Endodermal cell (in vitro differentiated cells): ENCODE results near the gene CAPN5. TPM values are rescaled to one million over a fixed set of nuclear protein-coding genes. Genes with fewer than 3 reads are reported as not detected.

Source experiments
- DNase-seq: peaks from one replicate; pipeline ENCODE4 v3.0.0-alpha.2; 2017
- H3K27ac ChIP-seq: 2 replicates; pipeline ENCODE4 v1.5.1; 2013; ENCODE audit warnings: mild to moderate bottlenecking, low read depth, low read length, moderate library complexity
- H3K27me3 ChIP-seq: 2 replicates; pipeline ENCODE4 v1.6.1; 2013; ENCODE audit warnings: mild to moderate bottlenecking, low read length, moderate library complexity; ENCODE audit not compliant: insufficient read depth, control insufficient read depth, poor library complexity, severe bottlenecking
- H3K36me3 ChIP-seq: 2 replicates; pipeline ENCODE4 v1.7.0; 2013; ENCODE audit warnings: mild to moderate bottlenecking, low read length, moderate library complexity; ENCODE audit not compliant: control insufficient read depth, insufficient read depth
- H3K4me1 ChIP-seq: one replicate; pipeline ENCODE4 v1.7.0; 2013; ENCODE audit warnings: low read length; ENCODE audit not compliant: control insufficient read depth, insufficient read depth
- H3K4me3 ChIP-seq: 2 replicates; pipeline ENCODE4 v1.5.1; 2013; ENCODE audit warnings: mild to moderate bottlenecking, low read length, moderate library complexity
- H3K9ac ChIP-seq: 2 replicates; pipeline ENCODE4 v1.6.1; 2013; ENCODE audit warnings: mild to moderate bottlenecking, low read length, moderate library complexity; ENCODE audit not compliant: poor library complexity, severe bottlenecking; ENCODE audit errors: extremely low read depth
- H3K9me3 ChIP-seq: 2 replicates; pipeline ENCODE4 v1.6.1; 2013; ENCODE audit warnings: mild to moderate bottlenecking, low read length, moderate library complexity; ENCODE audit not compliant: control insufficient read depth
- H3K27ac Mint-ChIP-seq: 2 replicates; pipeline ENCODE4 v1.8.0; 2020; ENCODE audit warnings: mixed read lengths
- H3K27me3 Mint-ChIP-seq: 2 replicates; pipeline ENCODE4 v1.8.0; 2021; ENCODE audit warnings: mild to moderate bottlenecking, mixed read lengths; ENCODE audit not compliant: insufficient read depth
- H3K36me3 Mint-ChIP-seq: 2 replicates; pipeline ENCODE4 v1.8.0; 2020; ENCODE audit warnings: low read depth, mixed read lengths
- H3K4me1 Mint-ChIP-seq: 2 replicates; pipeline ENCODE4 v1.8.0; 2020; ENCODE audit warnings: mixed read lengths
- H3K4me3 Mint-ChIP-seq: 2 replicates; pipeline ENCODE4 v1.8.0; 2020; ENCODE audit warnings: mild to moderate bottlenecking, moderate library complexity, mixed read lengths
- H3K9me3 Mint-ChIP-seq: 2 replicates; pipeline ENCODE4 v1.8.0; 2020; ENCODE audit warnings: mild to moderate bottlenecking, mixed read lengths
- CTCF ChIP-seq: fragments of 200-600 bp; sonication (generic); conservative IDR thresholded peaks from 2 replicates; pipeline ENCODE4 v1.5.0; 2021; ENCODE audit warnings: antibody characterized with exemption, mild to moderate bottlenecking
- WGBS, 2 experiments: methylation state at CpG; one replicate each; pipeline versions ENCODE4 v1.1.5 to v1.1.7; 2013; ENCODE audit warnings: missing lambda C conversion rate in 2 of 2, mixed read lengths in 1 of 2; ENCODE audit not compliant: insufficient coverage in 1 of 2, insufficient read length in 1 of 2; 5-methylcytosine and 5-hydroxymethylcytosine counted together
- total RNA-seq, 2 donors: library from RNA; stranded (reverse); fragmentation: NEBNext Ultra II Directional in 1 of 2; extraction: Animal tissue kit (Norgen Biotek cat#: 25700) in 1 of 2; gene quantifications; 2 replicates in 1 of 2; 3 replicates in 1 of 2; pipeline ENCODE4 v1.2.1, GENCODE V29; 2021

Gene CAPN5
- total RNA-seq, 2 donors from 2014 or later = 17.5 to 21.5 TPM

DNA sequence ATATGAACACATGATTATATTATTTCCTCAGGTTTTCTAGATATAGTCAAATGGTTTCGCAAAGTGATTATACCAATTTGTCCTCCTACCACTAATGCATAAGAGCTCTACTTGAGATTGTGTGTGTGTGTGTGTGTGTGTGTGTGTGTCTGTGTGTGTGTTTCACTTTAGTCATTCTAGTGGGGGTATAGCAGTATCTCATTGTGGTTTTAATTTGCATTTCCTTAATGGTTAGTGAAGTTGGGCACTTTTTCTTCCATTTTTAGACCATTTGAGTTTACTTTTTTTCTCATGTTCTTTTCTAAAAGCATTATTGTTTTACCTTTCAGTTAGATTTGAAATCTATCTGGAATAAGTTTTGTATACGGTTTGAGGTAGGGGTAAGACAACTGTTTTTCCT lies 12.9 kb downstream of the CAPN5 start:
- TF ChIP-seq CTCF = no peak
- Mint-ChIP-seq H3K9me3 (peaks cover 6% of the 10 kb centered on the region), H3K27me3 (no peaks in the 10 kb centered on the region), H3K4me3 (no peak overlapping the region), H3K36me3 (peaks cover 4% of the 10 kb centered on the region), H3K4me1 (no peaks in the 10 kb centered on the region), H3K27ac (no peak overlapping the region)
- H3K36me3 ChIP-seq = no peaks in the 10 kb centered on the region
- H3K9ac ChIP-seq = no peak overlapping the region
- no peak for DNase-seq
- no peak overlapping the region for H3K27ac ChIP-seq
- H3K9me3 ChIP-seq = peaks cover 10% of the 10 kb centered on the region
- no peak overlapping the region for H3K4me3 ChIP-seq
- H3K27me3 ChIP-seq = no peaks in the 10 kb centered on the region
- H3K4me1 ChIP-seq = no peaks in the 10 kb centered on the region
- WGBS, 2 experiments = 94% methylated on average over 1 of the region's 2 CpGs; no CpG with 5 or more reads in 1 of the 2 experiments

DNA sequence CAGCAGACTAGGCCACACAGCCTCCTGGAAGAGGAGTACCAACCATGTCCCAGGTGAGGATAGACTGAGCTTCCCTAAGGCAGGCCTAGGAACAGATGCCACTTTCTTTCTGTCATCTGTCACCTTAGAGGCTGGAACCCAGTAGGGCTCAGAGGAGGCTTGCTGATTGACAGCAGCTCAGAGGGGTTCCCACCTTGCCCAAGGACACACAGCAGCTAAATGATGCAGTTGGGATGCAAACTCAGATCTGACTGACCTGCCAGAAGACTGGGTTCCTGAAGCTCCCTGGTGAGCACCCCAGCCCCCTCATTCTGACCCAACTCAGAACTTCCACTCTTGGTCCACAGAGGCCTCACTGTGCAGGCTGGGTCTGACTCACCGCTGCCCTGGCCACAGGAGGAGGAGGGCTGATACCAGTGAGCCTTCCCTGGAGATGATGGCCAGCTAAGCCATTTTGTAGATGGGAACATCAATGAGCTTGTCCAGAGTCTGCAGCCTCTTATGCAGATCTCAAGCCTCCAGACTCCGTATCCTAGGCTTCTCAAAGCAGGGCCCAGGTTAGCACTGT lies 14.0 kb downstream of the CAPN5 start:
- peak; percentile 35 for DNase-seq
- no peak for TF ChIP-seq CTCF
- Mint-ChIP-seq H3K4me3 (no peak overlapping the region), H3K9me3 (peaks cover 6% of the 10 kb centered on the region), H3K36me3 (peaks cover 4% of the 10 kb centered on the region), H3K4me1 (no peaks in the 10 kb centered on the region), H3K27ac (no peak overlapping the region), H3K27me3 (no peaks in the 10 kb centered on the region)
- Histone ChIP-seq H3K4me1 (no peaks in the 10 kb centered on the region), H3K36me3 (no peaks in the 10 kb centered on the region), H3K4me3 (no peak overlapping the region), H3K9ac (no peak overlapping the region), H3K9me3 (peaks cover 10% of the 10 kb centered on the region), H3K27me3 (no peaks in the 10 kb centered on the region), H3K27ac (no peak overlapping the region)
- WGBS, 2 experiments = 95 to 100% methylated on average over 1 to 2 of the region's 2 CpGs

GRCh38 chr11:77081381-77081851 lies 14.6 kb downstream of the CAPN5 start:
- Histone ChIP-seq H3K9ac (no peak overlapping the region), H3K27me3 (no peaks in the 10 kb centered on the region), H3K27ac (no peak overlapping the region), H3K9me3 (peaks cover 10% of the 10 kb centered on the region), H3K36me3 (no peaks in the 10 kb centered on the region), H3K4me1 (no peaks in the 10 kb centered on the region), H3K4me3 (no peak overlapping the region)
- Mint-ChIP-seq H3K27me3 (no peaks in the 10 kb centered on the region), H3K4me1 (no peaks in the 10 kb centered on the region), H3K9me3 (peaks cover 6% of the 10 kb centered on the region), H3K27ac (no peak overlapping the region), H3K4me3 (no peak overlapping the region), H3K36me3 (peaks cover 4% of the 10 kb centered on the region)
- 92 to 93% methylated on average over 4 to 9 of the region's 9 CpGs for WGBS, 2 experiments
- peak; percentile 40 for DNase-seq
- no peak for TF ChIP-seq CTCF
